ENCODE measurements around the gene TMEM184A. TPM values are rescaled to one million over a fixed set of nuclear protein-coding genes. Genes with fewer than 3 reads are reported as not detected.

Gene TMEM184A
- total and polyA plus RNA-seq, 2 experiments from 2014 or later: not detected

DNA sequence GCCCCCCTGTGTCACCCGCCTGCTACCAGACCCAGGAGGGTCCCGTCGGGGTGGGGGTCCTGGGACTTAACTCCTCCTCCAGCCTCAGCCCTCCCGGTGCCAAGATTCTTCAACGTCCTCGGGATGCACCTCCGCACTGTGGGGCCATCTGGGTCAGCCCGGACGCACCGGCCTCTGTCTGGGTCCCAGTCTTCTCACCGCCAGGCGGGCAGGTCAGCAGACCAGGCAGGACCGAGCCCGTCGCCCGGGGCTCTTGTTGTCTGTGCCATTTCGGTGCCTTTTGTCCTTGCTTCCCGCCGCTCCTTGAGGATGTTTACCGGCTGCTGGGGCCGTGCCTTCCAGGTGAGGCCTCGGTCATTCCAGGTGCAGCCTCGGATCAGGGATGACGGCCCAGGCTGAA is 46.0 kb upstream of the TMEM184A start:
- no peak overlapping the region for H3K27ac ChIP-seq
- TF ChIP-seq EZH2 (IDR thresholded peaks at IDR 0.05; ENCODE audit: insufficient read depth, poor library complexity, severe bottlenecking) (no peak), EZH2phosphoT487 (IDR thresholded peaks at IDR 0.05; ENCODE audit: insufficient read depth, low read depth) (no peak)

DNA sequence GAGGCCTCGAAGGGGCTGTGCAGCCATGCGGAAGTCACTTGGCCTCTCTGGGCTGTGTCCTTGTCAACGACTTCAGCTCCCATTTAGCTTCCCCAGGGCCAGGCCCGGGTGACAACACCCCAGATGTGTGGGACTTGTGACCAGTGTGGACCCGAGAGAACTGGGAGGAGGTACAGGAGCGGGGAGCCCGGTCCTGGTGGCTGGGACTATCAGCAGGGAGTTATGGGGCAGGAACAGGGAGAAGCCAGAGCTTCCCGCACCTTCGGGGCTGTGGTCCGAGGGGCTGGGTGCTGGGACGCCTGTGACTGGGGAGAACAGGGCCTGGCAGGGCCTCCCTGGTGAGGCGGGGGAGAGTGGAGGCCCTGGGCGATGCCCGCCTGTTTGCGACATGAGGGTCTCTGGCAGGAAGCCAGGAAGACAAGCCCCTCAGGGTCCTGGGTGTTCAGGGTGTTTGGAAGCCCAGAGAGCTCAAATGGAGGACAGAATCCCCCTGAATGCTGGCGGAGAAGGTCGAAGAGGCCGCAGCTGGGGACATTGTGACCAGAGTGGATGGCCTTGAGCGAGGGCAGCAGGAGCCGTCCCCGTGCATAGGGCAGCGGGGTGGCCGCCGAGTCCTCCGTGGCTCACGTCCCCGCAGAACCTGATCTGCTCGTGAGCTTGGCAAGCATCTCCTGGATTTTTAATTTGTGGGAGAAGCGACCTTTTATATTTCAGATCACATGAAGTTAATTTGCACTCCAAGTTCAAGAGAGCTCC is 43.8 kb upstream of the TMEM184A start:
- Histone ChIP-seq H3K79me2 (ENCODE audit: insufficient read depth) (no peaks in the 10 kb centered on the region), H3K9me3 (ENCODE audit: low read depth) (no peaks in the 10 kb centered on the region), H3K4me1 (ENCODE audit: insufficient read depth) (no peaks in the 10 kb centered on the region), H4K20me1 (ENCODE audit: insufficient read depth) (no peaks in the 10 kb centered on the region), H3K27ac (no peak overlapping the region), H3K4me3 (no peak overlapping the region), H3K9me2 (ENCODE audit: insufficient read depth) (no peaks in the 10 kb centered on the region), H2AFZ (no peak overlapping the region), H3K4me2 (ENCODE audit: unreplicated experiment) (no peak overlapping the region), H3F3A (ENCODE audit: insufficient read depth) (no peaks in the 10 kb centered on the region), H3K36me3 (ENCODE audit: low read depth) (no peaks in the 10 kb centered on the region), H3K27me3 (replicated peaks; ENCODE audit: insufficient read depth) (peaks cover 18% of the 10 kb centered on the region), H3K9ac (no peak overlapping the region)
- 74 to 75% methylated on average over 28 to 29 of the region's 29 CpGs for WGBS, 2 experiments (ENCODE audit: low coverage in 1 of 2, low lambda C conversion rate in 2 of 2, missing lambda C conversion rate in 2 of 2)
- no peak for TF ChIP-seq EZH2 (IDR thresholded peaks at IDR 0.05; ENCODE audit: insufficient read depth, poor library complexity, severe bottlenecking)
- DNase-seq: no peak
- in situ Hi-C loops (cut with MboI): no loop called here

More for the DNA sequence above, 46.0 kb upstream of the TMEM184A start:
- Histone ChIP-seq H3K4me1 (ENCODE audit: insufficient read depth) (no peaks in the 10 kb centered on the region), H3K79me2 (ENCODE audit: insufficient read depth) (no peaks in the 10 kb centered on the region), H2AFZ (no peak overlapping the region), H3K27me3 (replicated peaks; ENCODE audit: insufficient read depth) (peaks cover 22% of the 10 kb centered on the region), H3F3A (ENCODE audit: insufficient read depth) (no peaks in the 10 kb centered on the region), H3K9me3 (ENCODE audit: low read depth) (no peaks in the 10 kb centered on the region), H3K36me3 (ENCODE audit: low read depth) (no peaks in the 10 kb centered on the region), H3K9ac (no peak overlapping the region), H3K4me3 (no peak overlapping the region), H3K4me2 (ENCODE audit: unreplicated experiment) (no peak overlapping the region), H4K20me1 (ENCODE audit: insufficient read depth) (no peaks in the 10 kb centered on the region), H3K9me2 (ENCODE audit: insufficient read depth) (no peaks in the 10 kb centered on the region)
- DNase-seq: no peak
- in situ Hi-C loops (cut with MboI): no loop called here
- 76% methylated on average over 24 of the region's 24 CpGs for WGBS, 2 experiments (ENCODE audit: low coverage in 1 of 2, low lambda C conversion rate in 2 of 2, missing lambda C conversion rate in 2 of 2)

DNA sequence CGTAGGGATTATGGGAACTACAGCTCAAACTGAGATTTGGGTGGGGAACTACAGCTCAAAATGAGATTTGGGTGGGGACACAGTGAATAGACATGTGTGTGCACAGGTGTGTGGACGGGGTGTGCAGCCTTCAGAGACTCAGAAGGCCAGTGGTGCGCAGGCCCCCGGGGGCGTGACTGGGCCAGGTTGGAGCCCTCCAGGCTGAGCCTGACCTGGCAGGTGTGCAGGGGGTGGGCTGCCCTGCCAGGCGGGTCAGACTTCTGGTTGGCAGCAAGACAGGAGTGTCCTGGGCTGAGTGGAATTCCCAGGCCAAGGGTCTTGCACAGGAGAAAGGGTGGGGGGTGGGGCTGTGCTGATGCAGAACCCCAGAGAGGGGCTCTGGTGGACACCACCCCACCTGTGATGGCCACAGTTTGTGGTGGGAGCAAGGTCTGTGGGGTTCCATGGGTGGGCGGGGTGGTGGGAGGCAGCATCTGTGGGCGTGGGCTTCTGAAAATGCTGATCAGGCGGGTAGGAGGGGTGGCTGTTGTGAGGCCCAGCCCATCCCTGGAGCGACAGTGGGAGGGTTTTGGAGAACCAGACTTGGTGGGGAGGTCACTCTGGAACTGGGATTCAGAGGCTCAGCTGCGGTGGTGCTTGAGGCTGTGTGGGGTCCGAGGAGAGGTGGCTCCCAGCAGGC is 43.1 kb upstream of the TMEM184A start:
- Histone ChIP-seq H4K20me1 (ENCODE audit: insufficient read depth) (no peaks in the 10 kb centered on the region), H3K9ac (no peak overlapping the region), H3K9me2 (ENCODE audit: insufficient read depth) (no peaks in the 10 kb centered on the region), H3K4me3 (no peak overlapping the region), H3K79me2 (ENCODE audit: insufficient read depth) (no peaks in the 10 kb centered on the region), H3K36me3 (ENCODE audit: low read depth) (no peaks in the 10 kb centered on the region), H3K9me3 (ENCODE audit: low read depth) (no peaks in the 10 kb centered on the region), H3K27me3 (replicated peaks; ENCODE audit: insufficient read depth) (peaks cover 12% of the 10 kb centered on the region), H3F3A (ENCODE audit: insufficient read depth) (no peaks in the 10 kb centered on the region), H2AFZ (no peak overlapping the region), H3K4me2 (ENCODE audit: unreplicated experiment) (no peak overlapping the region), H3K4me1 (ENCODE audit: insufficient read depth) (no peaks in the 10 kb centered on the region), H3K27ac (no peak overlapping the region)
- WGBS, 2 experiments (ENCODE audit: low coverage in 1 of 2, low lambda C conversion rate in 2 of 2, missing lambda C conversion rate in 2 of 2): 62 to 73% methylated on average over 8 to 12 of the region's 12 CpGs
- TF ChIP-seq EZH2phosphoT487 (IDR thresholded peaks at IDR 0.05; ENCODE audit: insufficient read depth, low read depth) (no peak), EZH2 (IDR thresholded peaks at IDR 0.05; ENCODE audit: insufficient read depth, poor library complexity, severe bottlenecking) (no peak)
- in situ Hi-C loops (cut with MboI): no loop called here
- DNase-seq: no peak

DNA sequence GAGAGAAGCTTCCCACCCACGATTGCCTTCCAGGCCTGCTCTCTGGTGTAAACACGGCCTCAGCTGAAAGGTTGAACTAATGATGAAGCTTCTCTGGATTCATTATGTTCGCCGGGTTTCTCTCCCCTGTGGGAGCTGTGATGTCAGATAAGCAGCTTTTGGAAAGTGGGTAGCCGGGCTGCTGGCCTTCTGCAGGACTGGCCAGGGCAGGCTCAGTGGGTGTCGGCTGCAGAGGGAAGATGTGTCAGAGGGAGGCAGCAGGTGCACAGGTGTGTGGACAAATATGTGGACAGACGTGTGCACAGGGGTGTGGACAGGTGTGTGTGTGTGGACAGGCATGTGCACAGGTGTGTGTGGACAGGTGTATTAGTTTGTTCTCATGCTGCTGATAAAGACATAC is 42.3 kb upstream of the TMEM184A start:
- WGBS, 2 experiments (ENCODE audit: low coverage in 1 of 2, low lambda C conversion rate in 2 of 2, missing lambda C conversion rate in 2 of 2): 56 to 61% methylated on average over 7 of the region's 7 CpGs
- Histone ChIP-seq H3K4me2 (ENCODE audit: unreplicated experiment) (no peak overlapping the region), H3K36me3 (ENCODE audit: low read depth) (no peaks in the 10 kb centered on the region), H3K27me3 (replicated peaks; ENCODE audit: insufficient read depth) (peaks cover 9% of the 10 kb centered on the region), H3K9me3 (ENCODE audit: low read depth) (no peaks in the 10 kb centered on the region), H3K9ac (no peak overlapping the region), H3K4me3 (no peak overlapping the region), H3K9me2 (ENCODE audit: insufficient read depth) (no peaks in the 10 kb centered on the region), H2AFZ (no peak overlapping the region), H3F3A (ENCODE audit: insufficient read depth) (no peaks in the 10 kb centered on the region), H3K79me2 (ENCODE audit: insufficient read depth) (no peaks in the 10 kb centered on the region), H3K27ac (no peak overlapping the region), H4K20me1 (ENCODE audit: insufficient read depth) (no peaks in the 10 kb centered on the region), H3K4me1 (ENCODE audit: insufficient read depth) (no peaks in the 10 kb centered on the region)
- no peak for TF ChIP-seq EZH2phosphoT487 (IDR thresholded peaks at IDR 0.05; ENCODE audit: insufficient read depth, low read depth)
- no peak for TF ChIP-seq EZH2 (IDR thresholded peaks at IDR 0.05; ENCODE audit: insufficient read depth, poor library complexity, severe bottlenecking)
- DNase-seq: no peak
- in situ Hi-C loops (cut with MboI): no loop called here

Data from GM23248 (cell line).